Activated CD8-positive, alpha-beta T cell treated with anti-CD3 and anti-CD28 coated beads for 36 hours (primary cell): ENCODE measurements around the gene CYBRD1. TPM values are rescaled to one million over a fixed set of nuclear protein-coding genes. Genes with fewer than 3 reads are reported as not detected.

ENCODE experiments used
- ATAC-seq: fragments of 200-7000 bp; cut with Tn5 transposase; one replicate; pipeline ENCODE4 v1.10.0; 2021; ENCODE audit warnings: mild to moderate bottlenecking, moderate library complexity
- CTCF ChIA-PET: fragments of 350-600 bp; sonication (Branson Sonifier 250); formaldehyde crosslinking; loops from one replicate; lab custom pipeline; 2021; ENCODE audit warnings: antibody characterized with exemption; lab: Charles Lee
- POLR2A ChIA-PET: fragments of 350-600 bp; sonication (Branson Sonifier 250); formaldehyde crosslinking; loops from one replicate; lab custom pipeline; 2021; ENCODE audit warnings: antibody characterized with exemption; lab: Charles Lee
- DNase-seq: peaks from one replicate; pipeline ENCODE4 v3.0.0-alpha.2; 2020
- H3K27ac Mint-ChIP-seq: one replicate; pipeline ENCODE4 v1.8.0; 2021; ENCODE audit warnings: mild to moderate bottlenecking, mixed read lengths
- H3K27me3 Mint-ChIP-seq: one replicate; pipeline ENCODE4 v1.8.0; 2021; ENCODE audit warnings: mixed read lengths
- H3K36me3 Mint-ChIP-seq: one replicate; pipeline ENCODE4 v1.8.0; 2021; ENCODE audit warnings: low read depth, mixed read lengths
- H3K4me1 Mint-ChIP-seq: one replicate; pipeline ENCODE4 v1.8.0; 2021; ENCODE audit warnings: low read depth, mixed read lengths
- H3K4me3 Mint-ChIP-seq: one replicate; pipeline ENCODE4 v1.8.0; 2021; ENCODE audit warnings: mild to moderate bottlenecking, moderate library complexity, mixed read lengths
- H3K9me3 Mint-ChIP-seq: one replicate; pipeline ENCODE4 v1.8.0; 2021; ENCODE audit warnings: mixed read lengths
- intact Hi-C: fragments of 100-400 bp; cut with micrococcal nuclease; formaldehyde crosslinking; loops from one replicate; pipeline ENCODE4 v1.10.0; 2022
- total RNA-seq, 2 experiments: library from RNA; stranded (reverse); gene quantifications; one replicate each; pipeline ENCODE4 v1.2.3, GENCODE V29; 2021
- TF ChIP-seq, protein P1 (sequence below): fragments of 200-600 bp; IDR thresholded peaks from one replicate; pipeline ENCODE4 v1.8.0; 2022; ENCODE audit warnings: antibody characterized with exemption, mild to moderate bottlenecking

The CYBRD1 gene
- total RNA-seq, 2 experiments from 2014 or later = 0.79 to 1.2 TPM

DNA sequence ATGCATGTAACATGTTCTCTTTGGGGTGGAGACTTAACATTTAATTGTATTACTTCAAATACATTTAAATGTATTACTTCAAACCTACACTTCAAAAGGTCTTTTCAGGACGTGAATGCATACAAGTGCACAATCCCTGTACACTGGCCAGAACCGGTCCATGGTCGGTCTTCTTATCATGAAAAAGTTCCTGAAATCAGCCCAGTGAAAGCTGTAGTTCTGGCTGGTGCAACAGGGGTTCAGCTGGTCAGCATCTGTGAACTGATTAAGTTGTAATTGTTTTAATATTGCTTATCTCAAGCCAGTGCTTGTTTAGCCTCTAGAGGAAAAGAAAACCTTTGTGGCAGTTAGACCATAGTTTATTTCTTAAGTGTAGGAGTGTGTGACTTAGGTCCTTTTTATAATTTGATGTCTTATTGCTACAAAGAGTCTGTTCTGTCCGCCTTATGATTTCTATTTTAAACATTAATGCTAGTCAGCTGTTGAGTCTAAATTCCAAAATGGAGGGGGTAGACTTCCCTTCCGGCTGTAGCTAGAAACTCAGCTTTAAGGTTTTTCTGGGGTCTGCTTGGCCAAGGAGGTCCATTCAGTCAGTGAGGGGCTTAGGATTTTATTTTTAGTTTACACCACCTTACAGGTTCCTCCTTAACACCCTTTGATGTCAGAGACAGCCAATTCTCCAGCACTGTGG lies 768 bp upstream of the CYBRD1 start:
- DNase-seq (no peak), ATAC-seq (no peak)
- no peak overlapping the region for H3K27ac Mint-ChIP-seq
- H3K4me1 Mint-ChIP-seq = peaks cover 4% of the 10 kb centered on the region
- ChIA-PET CTCF (interaction anchor here (0.6 to 2.0 kb wide), 5 partner anchors 8 to 496 kb away, joined by 3 to 10 read pairs (median 3); no protein-coding TSS in a partner anchor), POLR2A (interaction anchor here (0.9 kb wide), 1 partner anchor 87 kb away, joined by 3 read pairs; the partner anchor contains the start of genes DCAF17 and METTL8)
- TF ChIP-seq, protein P1, sequence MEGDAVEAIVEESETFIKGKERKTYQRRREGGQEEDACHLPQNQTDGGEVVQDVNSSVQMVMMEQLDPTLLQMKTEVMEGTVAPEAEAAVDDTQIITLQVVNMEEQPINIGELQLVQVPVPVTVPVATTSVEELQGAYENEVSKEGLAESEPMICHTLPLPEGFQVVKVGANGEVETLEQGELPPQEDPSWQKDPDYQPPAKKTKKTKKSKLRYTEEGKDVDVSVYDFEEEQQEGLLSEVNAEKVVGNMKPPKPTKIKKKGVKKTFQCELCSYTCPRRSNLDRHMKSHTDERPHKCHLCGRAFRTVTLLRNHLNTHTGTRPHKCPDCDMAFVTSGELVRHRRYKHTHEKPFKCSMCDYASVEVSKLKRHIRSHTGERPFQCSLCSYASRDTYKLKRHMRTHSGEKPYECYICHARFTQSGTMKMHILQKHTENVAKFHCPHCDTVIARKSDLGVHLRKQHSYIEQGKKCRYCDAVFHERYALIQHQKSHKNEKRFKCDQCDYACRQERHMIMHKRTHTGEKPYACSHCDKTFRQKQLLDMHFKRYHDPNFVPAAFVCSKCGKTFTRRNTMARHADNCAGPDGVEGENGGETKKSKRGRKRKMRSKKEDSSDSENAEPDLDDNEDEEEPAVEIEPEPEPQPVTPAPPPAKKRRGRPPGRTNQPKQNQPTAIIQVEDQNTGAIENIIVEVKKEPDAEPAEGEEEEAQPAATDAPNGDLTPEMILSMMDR = no peak
- H3K27me3 Mint-ChIP-seq = peaks cover 37% of the 10 kb centered on the region
- peak overlapping the region; percentile 80 for H3K4me3 Mint-ChIP-seq
- no peaks in the 10 kb centered on the region for H3K9me3 Mint-ChIP-seq
- H3K36me3 Mint-ChIP-seq = no peaks in the 10 kb centered on the region
- intact Hi-C loops = no loop called here

DNA sequence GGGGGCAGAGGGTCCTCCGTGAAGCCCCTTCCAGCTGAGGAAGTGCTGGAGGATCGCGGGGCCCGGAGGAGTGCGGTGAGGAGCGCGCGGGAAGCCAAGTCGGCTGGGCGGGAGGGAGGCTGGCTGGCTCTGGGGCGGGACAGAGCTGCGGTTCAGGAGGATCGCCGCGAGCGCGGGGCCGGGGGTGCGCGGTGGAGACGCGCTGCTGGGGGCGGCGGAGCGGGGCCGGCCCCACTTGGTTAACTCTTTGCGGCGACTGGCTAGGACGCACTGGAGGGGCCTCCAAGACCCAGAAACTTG lies 464 bp downstream of the CYBRD1 start:
- DNase-seq (peak; percentile 29), ATAC-seq (peak; percentile 45)
- Mint-ChIP-seq H3K9me3 (no peaks in the 10 kb centered on the region), H3K4me1 (peaks cover 4% of the 10 kb centered on the region), H3K4me3 (peak overlapping the region; percentile 80), H3K27ac (peak overlapping the region; percentile 62), H3K36me3 (no peaks in the 10 kb centered on the region), H3K27me3 (peaks cover 40% of the 10 kb centered on the region)
- CTCF ChIA-PET = no interaction called here
- POLR2A ChIA-PET = no interaction called here
- TF ChIP-seq, protein P1 = no peak
- intact Hi-C loops = no loop called here

DNA sequence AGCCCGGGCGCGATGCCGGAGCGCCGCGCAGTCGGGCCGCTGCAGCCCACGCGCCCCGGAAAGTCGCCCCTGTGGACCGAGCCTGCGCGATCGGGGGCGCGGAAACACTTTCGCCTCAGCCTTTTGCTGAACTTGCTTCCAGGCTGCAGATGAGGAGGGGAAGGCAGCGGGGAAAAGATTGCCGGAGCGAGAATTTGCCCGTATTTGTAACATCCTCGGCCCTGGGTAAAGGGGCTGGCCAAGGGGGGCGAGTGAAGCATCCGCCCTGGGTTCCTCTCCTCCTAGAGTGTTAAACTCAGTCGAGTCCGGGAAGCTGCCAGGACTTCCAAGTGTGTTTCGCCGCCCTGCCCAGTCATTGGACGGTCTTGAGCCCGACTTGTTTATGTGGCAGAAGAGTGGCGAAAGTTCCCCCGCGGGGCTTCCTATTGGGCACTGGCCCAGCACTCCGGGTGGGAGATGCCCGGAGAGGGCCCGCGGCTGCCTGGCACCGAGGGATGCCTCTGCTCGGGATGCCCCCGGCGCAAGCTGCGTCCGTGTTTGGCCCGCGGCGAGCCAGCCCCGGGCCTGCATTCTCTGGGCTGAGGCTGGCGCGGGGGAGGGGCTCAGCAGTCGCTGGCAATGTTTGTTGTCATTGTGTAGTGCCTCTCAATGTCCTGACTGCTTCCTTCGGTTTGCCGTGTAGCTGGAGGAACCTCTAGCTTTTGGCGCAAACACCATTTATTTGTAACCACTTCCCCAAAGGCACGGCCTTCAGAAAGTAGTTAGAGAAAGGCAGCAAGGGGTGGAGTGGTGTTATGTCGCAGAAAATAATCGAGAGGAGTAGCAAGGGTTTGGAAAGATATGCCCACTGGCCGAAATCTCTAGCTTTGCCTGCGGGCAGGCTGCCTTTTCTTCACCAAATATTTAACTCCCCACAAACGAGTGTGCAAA lies 1.1 kb downstream of the CYBRD1 start:
- H3K4me1 Mint-ChIP-seq = peaks cover 4% of the 10 kb centered on the region
- DNase-seq = peak; percentile 42
- ChIA-PET CTCF (no interaction called here), POLR2A (no interaction called here)
- TF ChIP-seq, protein P1 = no peak
- H3K27me3 Mint-ChIP-seq = peaks cover 42% of the 10 kb centered on the region
- H3K27ac Mint-ChIP-seq = no peak overlapping the region
- intact Hi-C loops = no loop called here
- H3K36me3 Mint-ChIP-seq = no peaks in the 10 kb centered on the region
- peak; percentile 50 for ATAC-seq
- H3K9me3 Mint-ChIP-seq = no peaks in the 10 kb centered on the region
- H3K4me3 Mint-ChIP-seq = peak overlapping the region; percentile 80

DNA sequence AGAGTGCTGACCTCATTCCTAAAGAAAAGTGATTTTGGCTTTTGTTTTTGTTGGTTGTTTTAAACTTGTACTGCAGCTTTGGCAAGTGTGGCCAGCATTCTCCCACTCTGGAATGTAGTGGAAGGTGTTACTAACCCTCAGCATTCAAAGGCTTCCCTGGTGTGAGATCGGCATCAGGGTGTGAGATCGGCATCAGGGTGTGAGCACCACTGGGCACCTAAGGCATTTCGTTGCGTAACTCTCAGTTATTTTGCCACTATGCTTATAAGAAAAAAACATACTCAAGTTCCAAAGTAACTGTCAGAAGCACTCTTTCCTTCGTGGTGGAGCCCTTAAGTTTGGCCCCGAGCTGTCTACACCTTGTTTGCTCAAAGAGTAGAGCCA lies 1.7 kb downstream of the CYBRD1 start:
- no peaks in the 10 kb centered on the region for H3K36me3 Mint-ChIP-seq

More for the DNA sequence above, 1.7 kb downstream of the CYBRD1 start:
- TF ChIP-seq, protein P1 = no peak
- ATAC-seq (no peak), DNase-seq (no peak)
- intact Hi-C loops = no loop called here
- CTCF ChIA-PET = no interaction called here
- Mint-ChIP-seq H3K27ac (no peak overlapping the region), H3K4me1 (peaks cover 4% of the 10 kb centered on the region), H3K4me3 (peak overlapping the region; percentile 80), H3K27me3 (peaks cover 41% of the 10 kb centered on the region), H3K9me3 (no peaks in the 10 kb centered on the region)
- POLR2A ChIA-PET = no interaction called here
